ENCODE data around the gene EPB41L4A.
A peak's percentile ranks its signal among the peaks of the same experiment; 100 is the strongest.

The EPB41L4A gene

DNA sequence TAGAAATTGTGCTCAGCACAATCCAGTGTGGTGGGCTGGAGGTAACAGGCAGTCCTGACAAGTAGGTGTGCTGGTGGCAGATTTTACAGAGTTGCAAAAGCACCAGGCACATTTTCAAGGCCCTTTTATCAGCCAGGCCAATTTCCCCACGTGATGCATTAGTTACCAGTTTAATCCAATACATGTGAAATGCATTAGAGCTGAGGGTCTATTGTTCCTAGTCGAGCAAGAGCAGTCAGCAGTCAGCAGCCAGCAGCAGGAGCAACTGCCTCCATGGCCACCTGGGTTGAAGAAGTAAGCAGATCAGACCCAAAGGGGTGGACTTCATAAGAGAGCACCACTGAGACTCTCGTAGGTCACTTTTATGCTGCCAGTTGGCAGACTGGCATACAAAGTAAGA, 76.7 kb downstream of the EPB41L4A start:
- TF ChIP-seq, protein P1, sequence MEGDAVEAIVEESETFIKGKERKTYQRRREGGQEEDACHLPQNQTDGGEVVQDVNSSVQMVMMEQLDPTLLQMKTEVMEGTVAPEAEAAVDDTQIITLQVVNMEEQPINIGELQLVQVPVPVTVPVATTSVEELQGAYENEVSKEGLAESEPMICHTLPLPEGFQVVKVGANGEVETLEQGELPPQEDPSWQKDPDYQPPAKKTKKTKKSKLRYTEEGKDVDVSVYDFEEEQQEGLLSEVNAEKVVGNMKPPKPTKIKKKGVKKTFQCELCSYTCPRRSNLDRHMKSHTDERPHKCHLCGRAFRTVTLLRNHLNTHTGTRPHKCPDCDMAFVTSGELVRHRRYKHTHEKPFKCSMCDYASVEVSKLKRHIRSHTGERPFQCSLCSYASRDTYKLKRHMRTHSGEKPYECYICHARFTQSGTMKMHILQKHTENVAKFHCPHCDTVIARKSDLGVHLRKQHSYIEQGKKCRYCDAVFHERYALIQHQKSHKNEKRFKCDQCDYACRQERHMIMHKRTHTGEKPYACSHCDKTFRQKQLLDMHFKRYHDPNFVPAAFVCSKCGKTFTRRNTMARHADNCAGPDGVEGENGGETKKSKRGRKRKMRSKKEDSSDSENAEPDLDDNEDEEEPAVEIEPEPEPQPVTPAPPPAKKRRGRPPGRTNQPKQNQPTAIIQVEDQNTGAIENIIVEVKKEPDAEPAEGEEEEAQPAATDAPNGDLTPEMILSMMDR (IDR thresholded peaks at IDR 0.05; ENCODE audit: low read depth, low read length, missing control alignments), result no peak
- DNase-seq (ENCODE audit: low read depth), result no peak
- in situ Hi-C loops (cut with HindIII; ENCODE audit: low sequenced_read_pairs), result no loop called here
- H3K4me3 ChIP-seq (ENCODE audit: low read depth, low read length), result no peak overlapping the region

DNA sequence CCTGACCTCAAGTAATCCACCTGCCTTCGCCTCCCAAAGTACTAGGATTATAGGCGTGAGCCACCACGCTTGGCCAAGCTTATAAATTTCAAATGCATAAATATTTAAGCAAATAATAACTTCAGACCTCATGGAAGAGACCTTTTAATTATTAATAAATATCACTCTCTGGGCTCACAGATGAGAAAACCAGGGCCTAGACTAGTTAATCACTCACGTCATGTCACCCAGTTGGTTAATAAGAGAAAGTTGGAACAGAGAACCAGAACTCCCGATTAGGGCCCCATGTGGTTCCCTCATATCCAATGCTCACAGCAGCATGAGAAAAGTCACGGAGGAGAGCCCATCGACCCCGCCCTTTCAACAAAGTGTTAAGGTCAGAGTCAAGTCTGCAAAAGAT, 79.3 kb downstream of the EPB41L4A start:
- no peak for DNase-seq (ENCODE audit: low read depth)
- H3K4me3 ChIP-seq (ENCODE audit: low read depth, low read length), result no peak overlapping the region
- in situ Hi-C loops (cut with HindIII; ENCODE audit: low sequenced_read_pairs), result no loop called here
- TF ChIP-seq, protein P1 (IDR thresholded peaks at IDR 0.05; ENCODE audit: low read depth, low read length, missing control alignments), result no peak

DNA sequence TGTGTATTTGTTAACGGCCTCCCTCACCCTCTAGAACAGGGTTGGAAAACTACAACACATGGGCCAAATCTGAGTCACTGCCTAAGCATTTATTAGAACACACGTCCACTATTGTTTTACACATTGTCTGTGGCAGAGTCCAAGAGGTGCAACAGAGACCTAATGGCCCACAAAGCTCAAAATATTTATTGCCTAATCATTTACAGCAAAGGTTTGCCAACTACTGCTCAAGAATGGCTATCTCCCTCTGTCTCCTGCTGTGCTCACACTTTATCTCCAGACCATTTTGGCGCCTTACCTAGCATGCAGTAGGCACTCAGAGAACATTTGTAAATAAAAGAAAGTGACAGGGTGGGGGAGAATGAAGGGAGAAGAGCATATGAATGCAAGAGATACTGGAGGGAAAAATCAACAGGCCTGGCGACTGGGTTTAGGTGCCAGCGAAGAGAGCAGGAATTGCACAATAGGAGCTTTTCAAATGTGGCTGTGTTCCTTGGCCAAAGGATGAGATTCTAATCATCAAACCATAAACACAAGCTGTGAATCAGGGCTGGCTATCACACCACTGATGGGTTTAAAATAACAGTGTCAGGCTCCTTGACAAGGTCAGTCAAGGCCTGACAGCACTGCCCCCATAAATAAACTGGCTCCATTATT, 80.3 kb downstream of the EPB41L4A start:
- DNase-seq (ENCODE audit: low read depth), result peak; percentile 11
- no peak overlapping the region for H3K4me3 ChIP-seq (ENCODE audit: low read depth, low read length)
- in situ Hi-C loops (cut with HindIII; ENCODE audit: low sequenced_read_pairs), result no loop called here
- TF ChIP-seq, protein P1 (IDR thresholded peaks at IDR 0.05; ENCODE audit: low read depth, low read length, missing control alignments), result no peak

DNA sequence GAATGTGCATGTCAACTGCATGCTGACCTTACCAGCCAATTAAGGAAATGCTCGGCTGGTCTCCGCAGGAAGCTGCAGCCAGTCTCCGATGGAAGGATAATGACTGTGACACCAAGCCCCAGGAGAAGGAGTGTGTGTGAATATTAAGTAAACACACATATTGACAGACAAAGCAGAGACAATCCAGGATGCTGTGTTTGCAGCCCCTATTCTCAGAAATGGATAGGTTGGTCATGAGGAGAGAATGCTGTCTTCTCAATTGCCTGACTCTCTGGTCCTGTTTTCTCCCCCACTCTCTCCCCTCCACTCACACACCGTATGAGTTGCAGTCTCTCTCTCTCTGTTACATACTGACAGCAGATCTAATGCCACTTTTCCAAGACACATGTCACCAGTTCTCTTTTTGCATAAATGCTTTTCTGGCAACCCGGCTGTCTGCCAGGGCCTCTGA, 85.7 kb downstream of the EPB41L4A start:
- no peak for DNase-seq (ENCODE audit: low read depth)
- TF ChIP-seq, protein P1 (IDR thresholded peaks at IDR 0.05; ENCODE audit: low read depth, low read length, missing control alignments), result no peak
- in situ Hi-C loops (cut with HindIII; ENCODE audit: low sequenced_read_pairs), result no loop called here
- no peak overlapping the region for H3K4me3 ChIP-seq (ENCODE audit: low read depth, low read length)

DNA sequence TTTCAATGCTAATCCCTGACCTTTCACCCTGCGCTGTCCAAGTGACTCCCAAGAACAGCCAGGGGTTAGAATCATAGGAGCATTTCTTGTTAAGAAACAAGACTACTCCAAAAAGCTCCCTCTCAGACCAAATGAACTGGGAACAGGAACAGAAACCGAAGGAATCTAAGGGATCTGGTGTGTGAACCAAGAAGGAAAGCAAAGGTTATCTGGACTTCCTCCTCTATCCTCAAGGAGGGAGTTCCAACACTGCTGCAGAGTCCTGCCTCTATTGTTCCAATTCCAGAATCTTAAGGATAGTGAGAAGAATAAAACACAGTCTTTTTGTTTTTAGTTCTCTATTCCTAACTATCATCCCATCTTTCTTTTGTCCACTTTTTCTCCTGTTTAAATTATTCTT, 87.2 kb downstream of the EPB41L4A start:
- in situ Hi-C loops (cut with HindIII; ENCODE audit: low sequenced_read_pairs), result no loop called here
- H3K4me3 ChIP-seq (ENCODE audit: low read depth, low read length), result no peak overlapping the region
- DNase-seq (ENCODE audit: low read depth), result no peak
- TF ChIP-seq, protein P1 (IDR thresholded peaks at IDR 0.05; ENCODE audit: low read depth, low read length, missing control alignments), result no peak

DNA sequence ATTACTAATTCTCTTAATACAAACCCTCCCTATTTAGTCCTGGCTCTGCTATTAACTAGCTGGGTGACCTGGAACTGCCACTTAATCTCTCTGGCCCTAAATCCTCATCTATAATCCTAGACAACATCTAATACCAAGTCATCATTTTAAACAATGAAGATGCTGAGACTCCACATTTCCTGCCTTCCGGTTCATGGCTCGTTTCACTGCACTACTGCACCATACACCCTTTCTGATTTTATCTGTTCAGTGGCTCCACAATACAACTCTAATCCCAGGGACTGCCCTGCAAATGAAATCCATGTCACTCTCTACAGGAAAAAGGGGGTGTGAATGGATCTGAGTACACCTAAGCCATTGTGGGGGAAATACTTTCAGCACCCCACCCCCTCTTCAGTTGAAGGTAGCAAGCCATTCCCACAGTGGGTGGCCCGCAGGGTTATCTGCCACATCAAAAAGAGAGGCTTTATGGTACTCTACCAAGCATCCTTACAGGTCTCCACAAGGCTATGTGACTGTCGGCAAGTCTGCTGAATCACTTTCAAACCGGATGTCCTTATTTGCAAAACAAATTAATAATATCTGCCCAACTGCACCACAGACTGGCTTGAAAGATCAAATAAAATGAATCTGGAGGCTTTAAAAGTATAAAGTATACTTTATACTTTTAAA, 89.5 kb downstream of the EPB41L4A start:
- in situ Hi-C loops (cut with HindIII; ENCODE audit: low sequenced_read_pairs), result no loop called here
- no peak for DNase-seq (ENCODE audit: low read depth)
- TF ChIP-seq, protein P1 (IDR thresholded peaks at IDR 0.05; ENCODE audit: low read depth, low read length, missing control alignments), result no peak

More for the DNA sequence above, 89.5 kb downstream of the EPB41L4A start:
- no peak overlapping the region for H3K4me3 ChIP-seq (ENCODE audit: low read depth, low read length)

Measured in astrocyte of the cerebellum (primary cell).